Iris pigment epithelial cell (primary cell): ENCODE results near the gene ITGB5.

Source experiments
- DNase-seq: peaks from one replicate; pipeline ENCODE4 v3.0.0-alpha.2; 2011; ENCODE audit warnings: low read depth

The ITGB5 gene

GRCh38 chr3:124860599-124860998, 26.6 kb downstream of the ITGB5 start:
- peak; percentile 98 for DNase-seq

GRCh38 chr3:124859025-124859424, 28.1 kb downstream of the ITGB5 start:
- peak; percentile 94 for DNase-seq

- DNase-seq, result peak; percentile 86
Measured at GRCh38 chr3:124858275-124858674, 28.9 kb downstream of the ITGB5 start.

- DNase-seq, result no peak
Measured at GRCh38 chr3:124856677-124857076, 30.5 kb downstream of the ITGB5 start.

GRCh38 chr3:124854009-124854408, 33.2 kb downstream of the ITGB5 start:
- DNase-seq, result no peak

GRCh38 chr3:124853446-124853845, 33.7 kb downstream of the ITGB5 start:
- DNase-seq, result no peak

- DNase-seq, result no peak
Measured at GRCh38 chr3:124851905-124852304, 35.3 kb downstream of the ITGB5 start.

GRCh38 chr3:124851136-124851535, 36.0 kb downstream of the ITGB5 start:
- no peak for DNase-seq

GRCh38 chr3:124850633-124851032, 36.5 kb downstream of the ITGB5 start:
- peak; percentile 84 for DNase-seq

- no peak for DNase-seq
Measured at GRCh38 chr3:124850212-124850611, 37.0 kb downstream of the ITGB5 start.

- no peak for DNase-seq
Measured at GRCh38 chr3:124848300-124848699, 38.9 kb downstream of the ITGB5 start.

- DNase-seq, result no peak
Measured at GRCh38 chr3:124847863-124848262, 39.3 kb downstream of the ITGB5 start.

GRCh38 chr3:124847051-124847450, 40.1 kb downstream of the ITGB5 start:
- DNase-seq, result no peak

- peak; percentile 87 for DNase-seq
Measured at GRCh38 chr3:124846189-124846588, 41.0 kb downstream of the ITGB5 start.

- DNase-seq, result peak; percentile 96
Measured at GRCh38 chr3:124845406-124845805, 41.8 kb downstream of the ITGB5 start.

GRCh38 chr3:124843506-124844177, 43.5 kb downstream of the ITGB5 start:
- no peak for DNase-seq

- DNase-seq, result no peak
Measured at GRCh38 chr3:124843047-124843446, 44.1 kb downstream of the ITGB5 start.

GRCh38 chr3:124841517-124841916, 45.6 kb downstream of the ITGB5 start:
- no peak for DNase-seq

- DNase-seq, result no peak
Measured at GRCh38 chr3:124840331-124840730, 46.8 kb downstream of the ITGB5 start.

- DNase-seq, result no peak
Measured at GRCh38 chr3:124839896-124840295, 47.3 kb downstream of the ITGB5 start.

GRCh38 chr3:124838963-124839362, 48.2 kb downstream of the ITGB5 start:
- DNase-seq, result no peak

GRCh38 chr3:124837730-124838186, 49.4 kb downstream of the ITGB5 start:
- peak; percentile 82 for DNase-seq

GRCh38 chr3:124837065-124837464, 50.1 kb downstream of the ITGB5 start:
- no peak for DNase-seq

GRCh38 chr3:124836448-124836847, 50.7 kb downstream of the ITGB5 start:
- DNase-seq, result no peak
